ENCODE measurements around the gene RASSF8. TPM values are rescaled to one million over a fixed set of nuclear protein-coding genes. Genes with fewer than 3 reads are reported as not detected.

RASSF8 gene
- polyA plus RNA-seq, 3 donors = 0.08 to 0.39 TPM; not detected in 1

- Histone ChIP-seq H3K9me3 (replicated peaks in 1 of 2; ENCODE audit: control insufficient read depth in 1 of 2, insufficient read depth in 1 of 2, low read length in 2 of 2) (no peaks in the 10 kb centered on the region), H3K4me1 (ENCODE audit: control insufficient read depth in 1 of 2, insufficient read depth in 2 of 2, low read length in 2 of 2) (peaks cover 19 to 20% of the 10 kb centered on the region in 2 donors), H3K36me3 (replicated peaks in 1 of 2; ENCODE audit: control insufficient read depth in 1 of 2, insufficient read depth in 2 of 2, low read length in 2 of 2) (no peaks in the 10 kb centered on the region), H3K79me2 (ENCODE audit: insufficient read depth, low read length) (no peaks in the 10 kb centered on the region), H3K9ac (ENCODE audit: insufficient read depth, low read length, poor library complexity, severe bottlenecking) (peak overlapping the region; percentile 43), H2AFZ (ENCODE audit: insufficient read depth, low read depth, low read length, poor library complexity, severe bottlenecking) (peak overlapping the region; percentile 77), H3K27ac (ENCODE audit: low read depth in 1 of 2, low read length in 2 of 2) (no peak overlapping the region), H3K4me3 (replicated peaks in 1 of 3; ENCODE audit: low read depth in 2 of 3, low read length in 3 of 3) (peak overlapping the region; percentile 18 to 77 (median 46)), H3K27me3 (ENCODE audit: control insufficient read depth in 2 of 2, insufficient read depth in 2 of 2, low read length in 2 of 2) (peaks cover 34 to 41% of the 10 kb centered on the region in 2 donors), H4K20me1 (ENCODE audit: insufficient read depth, low read length) (no peaks in the 10 kb centered on the region), H3K4me2 (replicated peaks; ENCODE audit: extremely low read depth, low read length, poor library complexity, severe bottlenecking) (peak overlapping the region; percentile 93)
- H3K27me3 Mint-ChIP-seq (ENCODE audit: low read depth in 3 of 3) = peaks cover 47 to 51% (median 50%) of the 10 kb centered on the region in 3 donors
- TF ChIP-seq CTCF (IDR thresholded peaks at IDR 0.05) = no peak
- peaks cover 0 to 2% of the 10 kb centered on the region in 2 donors for H3K36me3 Mint-ChIP-seq
- peak overlapping the region in 1 of 7 donors; percentile 20 for H3K27ac Mint-ChIP-seq
- intact Hi-C loops (cut with micrococcal nuclease) = no loop called here
- no peak for DNase-seq
- H3K4me3 Mint-ChIP-seq = peak overlapping the region; percentile 78 to 89
- peaks cover 24% of the 10 kb centered on the region for H3K4me1 Mint-ChIP-seq
- WGBS (ENCODE audit: insufficient coverage) = under 1% methylated on average over 31 of the region's 38 CpGs
- peaks cover 0 to 7% (median 2%) of the 10 kb centered on the region in 7 donors for H3K9me3 Mint-ChIP-seq
Observed at GRCh38 chr12:25957793-25958427, 572 bp upstream of the RASSF8 start.

- H3K27me3 Mint-ChIP-seq (ENCODE audit: low read depth in 3 of 3) = peaks cover 46 to 52% (median 51%) of the 10 kb centered on the region in 3 donors
- no peaks in the 10 kb centered on the region for H4K20me1 ChIP-seq (ENCODE audit: insufficient read depth, low read length)
- no peak overlapping the region for H3K27ac ChIP-seq (ENCODE audit: low read depth in 1 of 2, low read length in 2 of 2)
- peak overlapping the region; percentile 93 for H3K4me2 ChIP-seq (replicated peaks; ENCODE audit: extremely low read depth, low read length, poor library complexity, severe bottlenecking)
- peak overlapping the region; percentile 45 for H3K9ac ChIP-seq (ENCODE audit: insufficient read depth, low read length, poor library complexity, severe bottlenecking)
- H3K4me1 ChIP-seq (ENCODE audit: control insufficient read depth in 1 of 2, insufficient read depth in 2 of 2, low read length in 2 of 2) = peaks cover 19 to 20% of the 10 kb centered on the region in 2 donors
- peaks cover 0 to 2% of the 10 kb centered on the region in 2 donors for H3K36me3 Mint-ChIP-seq
- no peaks in the 10 kb centered on the region for H3K36me3 ChIP-seq (replicated peaks in 1 of 2; ENCODE audit: control insufficient read depth in 1 of 2, insufficient read depth in 2 of 2, low read length in 2 of 2)
- no peak for TF ChIP-seq CTCF (IDR thresholded peaks at IDR 0.05)
- DNase-seq = no peak
- H2AFZ ChIP-seq (ENCODE audit: insufficient read depth, low read depth, low read length, poor library complexity, severe bottlenecking) = peak overlapping the region; percentile 76
- peak overlapping the region; percentile 37 to 79 (median 60) for H3K4me3 ChIP-seq (replicated peaks in 1 of 3; ENCODE audit: low read depth in 2 of 3, low read length in 3 of 3)
- no peaks in the 10 kb centered on the region for H3K9me3 ChIP-seq (replicated peaks in 1 of 2; ENCODE audit: control insufficient read depth in 1 of 2, insufficient read depth in 1 of 2, low read length in 2 of 2)
- H3K4me3 Mint-ChIP-seq = peak overlapping the region; percentile 88 to 94
- H3K4me1 Mint-ChIP-seq = peaks cover 24% of the 10 kb centered on the region
- peaks cover 34 to 41% of the 10 kb centered on the region in 2 donors for H3K27me3 ChIP-seq (ENCODE audit: control insufficient read depth in 2 of 2, insufficient read depth in 2 of 2, low read length in 2 of 2)
- intact Hi-C loops (cut with micrococcal nuclease) = no loop called here
- H3K9me3 Mint-ChIP-seq = peaks cover 0 to 4% (median 2%) of the 10 kb centered on the region in 7 donors
- no peak overlapping the region for H3K27ac Mint-ChIP-seq
- under 1% methylated on average over 44 of the region's 57 CpGs for WGBS (ENCODE audit: insufficient coverage)
- no peaks in the 10 kb centered on the region for H3K79me2 ChIP-seq (ENCODE audit: insufficient read depth, low read length)
Observed at GRCh38 chr12:25959071-25959961, 834 bp downstream of the RASSF8 start.
